Measurements from ENCODE around the gene MYLK. TPM values are rescaled to one million over a fixed set of nuclear protein-coding genes. Genes with fewer than 3 reads are reported as not detected.

MYLK gene
- total RNA-seq (2014; rRNA removed; shearing (Covaris generic)) = 8.8 and 13.6 TPM in 2 replicates

GRCh38 chr3:123884203-123884831 is at the start of gene MYLK:
Gene MYLK, minus strand, starts transcription at chr3:123884332. Its CDS starts 90,491 bp downstream, at chr3:123793841.

GRCh38 chr3:123584988-123585937 is 298.9 kb downstream of the MYLK start, which contains the start of gene HACD2:
Gene HACD2, minus strand, starts transcription at chr3:123585053. Its CDS starts 26 bp downstream, at chr3:123585027.

Small RNAs within 50 kb of the gene (small RNA-seq; reads per million reads assigned to genes)
- not detected for gene RF00392

Other genes starting within 250 kb of the MYLK start
- 45.3 and 57.0 TPM in 2 replicates for gene CCDC14, start 76.9 kb upstream of the MYLK start, total RNA-seq (2014; rRNA removed; shearing (Covaris generic))
- gene ROPN1, start 107.8 kb upstream of the MYLK start, total RNA-seq (2014; rRNA removed; shearing (Covaris generic)) = 3.0 and 3.6 TPM in 2 replicates
- 6.0 and 6.5 TPM in 2 replicates for gene KALRN, start 149.0 kb upstream of the MYLK start, total RNA-seq (2014; rRNA removed; shearing (Covaris generic))

All from A375 (cell line).